Smooth muscle cell (in vitro differentiated cells): Measurements from ENCODE around the gene KRTAP12-4. TPM values are rescaled to one million over a fixed set of nuclear protein-coding genes. Genes with fewer than 3 reads are reported as not detected.

ENCODE experiments used
- DNase-seq: peaks from one replicate; lab custom pipeline; 2025; ENCODE audit not compliant: unreplicated experiment; lab: John Stamatoyannopoulos, UW
- H2AFZ ChIP-seq: fragments of 200-600 bp; sonication (generic); 2 replicates; pipeline ENCODE4 v1.6.0; 2016; ENCODE audit warnings: antibody characterized with exemption, low read depth, mild to moderate bottlenecking
- H3F3A ChIP-seq: fragments of 200-600 bp; sonication (generic); 2 replicates; pipeline ENCODE4 v1.6.0; 2017; ENCODE audit warnings: antibody characterized with exemption, low read depth
- H3K27ac ChIP-seq: fragments of 200-600 bp; sonication (generic); 2 replicates; pipeline ENCODE4 v1.5.1; 2016; ENCODE audit warnings: low read depth, mild to moderate bottlenecking
- H3K27me3 ChIP-seq: fragments of 200-600 bp; sonication (generic); 2 replicates; pipeline ENCODE4 v1.6.1; 2016; ENCODE audit warnings: low read depth, mild to moderate bottlenecking
- H3K36me3 ChIP-seq: fragments of 200-600 bp; sonication (generic); 2 replicates; pipeline ENCODE4 v1.5.1; 2016; ENCODE audit warnings: low read depth
- H3K4me1 ChIP-seq: fragments of 200-600 bp; sonication (generic); 2 replicates; pipeline ENCODE4 v1.5.1; 2016; ENCODE audit warnings: low read depth
- H3K4me2 ChIP-seq: fragments of 200-600 bp; sonication (generic); 2 replicates; pipeline ENCODE4 v1.6.0; 2016; ENCODE audit warnings: mild to moderate bottlenecking
- H3K4me3 ChIP-seq: fragments of 200-600 bp; sonication (generic); 2 replicates; pipeline ENCODE4 v1.5.1; 2016; ENCODE audit warnings: mild to moderate bottlenecking
- H3K79me2 ChIP-seq: fragments of 200-600 bp; sonication (generic); 2 replicates; pipeline ENCODE4 v1.6.0; 2016; ENCODE audit warnings: low read depth, mild to moderate bottlenecking
- H3K9ac ChIP-seq: fragments of 200-600 bp; sonication (generic); 2 replicates; pipeline ENCODE4 v1.6.0; 2016; ENCODE audit warnings: low read depth
- H3K9me3 ChIP-seq: fragments of 200-600 bp; sonication (generic); replicated peaks from 2 replicates; pipeline ENCODE4 v1.5.1; 2016; ENCODE audit warnings: low read depth
- H4K20me1 ChIP-seq: fragments of 200-600 bp; sonication (generic); 2 replicates; pipeline ENCODE4 v1.6.0; 2016; ENCODE audit warnings: low read depth
- WGBS: methylation state at CpG from one replicate; pipeline ENCODE4 v1.1.7; 2016; ENCODE audit warnings: low lambda C conversion rate; 5-methylcytosine and 5-hydroxymethylcytosine counted together
- polyA plus RNA-seq: library from polyadenylated mRNA; unstranded; fragments of >200 nt; fragmentation: Nextera tagmentation; extraction: Ambion mirVana; gene quantifications from 2 replicates; pipeline ENCODE4 v1.2.1, GENCODE V29; 2016
- total RNA-seq: library from RNA; depleted of rRNA; stranded (reverse); fragments of >200 nt; gene quantifications from 2 replicates; pipeline ENCODE4 v1.2.3, GENCODE V29; 2014
- TF ChIP-seq, protein P1 (sequence below): fragments of 200-600 bp; sonication (generic); IDR thresholded peaks from 2 replicates; pipeline ENCODE4 v1.5.1; 2017; ENCODE audit warnings: borderline replicate concordance, mild to moderate bottlenecking, antibody characterized with exemption; ENCODE audit not compliant: insufficient read depth, poor library complexity, severe bottlenecking

KRTAP12-4 gene
- total and polyA plus RNA-seq, 2 experiments from 2014 or later, result not detected

DNA sequence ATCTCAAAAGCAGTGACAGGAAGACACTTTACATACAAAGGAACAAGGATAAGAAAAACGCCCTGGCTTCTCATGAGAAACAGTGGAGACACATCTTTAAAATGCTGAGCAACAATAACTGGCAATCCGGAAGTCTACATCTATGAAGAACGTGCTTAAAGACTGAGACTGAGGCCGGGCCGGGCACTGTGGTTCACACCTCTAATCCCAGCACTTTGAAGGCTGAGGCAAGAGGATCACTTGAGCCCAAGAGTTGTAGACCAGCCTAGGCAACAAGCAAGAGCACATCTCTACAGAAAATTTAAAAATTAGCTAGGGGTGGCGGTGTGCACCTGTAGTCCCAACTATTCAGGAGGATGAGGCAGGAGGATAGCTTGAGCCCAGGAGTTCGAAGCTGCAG is 29.6 kb upstream of the KRTAP12-4 start:
- H3K4me2 ChIP-seq, result no peak overlapping the region
- no peak overlapping the region for H3K4me3 ChIP-seq
- H3K27me3 ChIP-seq, result no peaks in the 10 kb centered on the region
- no peak overlapping the region for H2AFZ ChIP-seq
- no peaks in the 10 kb centered on the region for H3F3A ChIP-seq
- H3K4me1 ChIP-seq, result peaks cover 12% of the 10 kb centered on the region
- WGBS, result 86% methylated on average over 7 of the region's 7 CpGs
- no peak overlapping the region for H3K27ac ChIP-seq
- H4K20me1 ChIP-seq, result no peaks in the 10 kb centered on the region
- no peaks in the 10 kb centered on the region for H3K36me3 ChIP-seq
- no peak for DNase-seq
- TF ChIP-seq, protein P1, sequence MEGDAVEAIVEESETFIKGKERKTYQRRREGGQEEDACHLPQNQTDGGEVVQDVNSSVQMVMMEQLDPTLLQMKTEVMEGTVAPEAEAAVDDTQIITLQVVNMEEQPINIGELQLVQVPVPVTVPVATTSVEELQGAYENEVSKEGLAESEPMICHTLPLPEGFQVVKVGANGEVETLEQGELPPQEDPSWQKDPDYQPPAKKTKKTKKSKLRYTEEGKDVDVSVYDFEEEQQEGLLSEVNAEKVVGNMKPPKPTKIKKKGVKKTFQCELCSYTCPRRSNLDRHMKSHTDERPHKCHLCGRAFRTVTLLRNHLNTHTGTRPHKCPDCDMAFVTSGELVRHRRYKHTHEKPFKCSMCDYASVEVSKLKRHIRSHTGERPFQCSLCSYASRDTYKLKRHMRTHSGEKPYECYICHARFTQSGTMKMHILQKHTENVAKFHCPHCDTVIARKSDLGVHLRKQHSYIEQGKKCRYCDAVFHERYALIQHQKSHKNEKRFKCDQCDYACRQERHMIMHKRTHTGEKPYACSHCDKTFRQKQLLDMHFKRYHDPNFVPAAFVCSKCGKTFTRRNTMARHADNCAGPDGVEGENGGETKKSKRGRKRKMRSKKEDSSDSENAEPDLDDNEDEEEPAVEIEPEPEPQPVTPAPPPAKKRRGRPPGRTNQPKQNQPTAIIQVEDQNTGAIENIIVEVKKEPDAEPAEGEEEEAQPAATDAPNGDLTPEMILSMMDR, result no peak
- no peaks in the 10 kb centered on the region for H3K9me3 ChIP-seq
- H3K79me2 ChIP-seq, result no peaks in the 10 kb centered on the region
- H3K9ac ChIP-seq, result no peak overlapping the region

DNA sequence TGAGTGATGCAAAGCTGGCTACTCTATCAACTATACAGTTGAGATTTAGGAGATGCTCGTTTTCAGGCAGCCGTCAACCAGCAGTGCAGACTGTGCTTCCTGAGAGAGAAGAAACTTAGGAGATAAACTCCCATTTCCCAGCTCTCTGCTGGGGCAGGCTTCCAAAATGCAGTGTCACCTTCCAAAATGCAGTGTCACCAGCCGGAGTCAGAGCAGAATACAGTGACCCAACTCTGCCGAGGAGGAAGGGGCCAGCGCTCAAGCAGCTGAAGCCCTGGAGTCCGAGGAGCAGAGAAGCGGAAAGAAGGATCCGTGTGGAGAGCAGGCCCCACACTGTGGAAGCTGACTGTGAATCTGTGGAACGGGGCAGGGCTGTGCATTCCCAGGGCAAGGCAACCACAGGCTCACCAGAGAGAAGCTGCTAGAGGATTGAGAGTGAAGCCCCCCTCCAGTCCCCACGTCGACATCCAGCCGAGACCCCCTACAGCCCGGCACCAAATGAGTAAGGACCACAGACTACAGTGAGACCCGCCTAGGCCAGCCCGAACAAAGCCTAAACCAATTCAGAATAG is 28.2 kb upstream of the KRTAP12-4 start:
- Histone ChIP-seq H3K79me2 (no peaks in the 10 kb centered on the region), H3K27me3 (no peaks in the 10 kb centered on the region), H3K9ac (no peak overlapping the region), H3F3A (no peaks in the 10 kb centered on the region), H3K4me2 (no peak overlapping the region), H4K20me1 (no peaks in the 10 kb centered on the region), H2AFZ (no peak overlapping the region), H3K36me3 (no peaks in the 10 kb centered on the region), H3K4me1 (peaks cover 12% of the 10 kb centered on the region), H3K9me3 (no peaks in the 10 kb centered on the region), H3K4me3 (no peak overlapping the region), H3K27ac (no peak overlapping the region)
- TF ChIP-seq, protein P1, result no peak
- 87% methylated on average over 15 of the region's 15 CpGs for WGBS
- DNase-seq, result no peak

DNA sequence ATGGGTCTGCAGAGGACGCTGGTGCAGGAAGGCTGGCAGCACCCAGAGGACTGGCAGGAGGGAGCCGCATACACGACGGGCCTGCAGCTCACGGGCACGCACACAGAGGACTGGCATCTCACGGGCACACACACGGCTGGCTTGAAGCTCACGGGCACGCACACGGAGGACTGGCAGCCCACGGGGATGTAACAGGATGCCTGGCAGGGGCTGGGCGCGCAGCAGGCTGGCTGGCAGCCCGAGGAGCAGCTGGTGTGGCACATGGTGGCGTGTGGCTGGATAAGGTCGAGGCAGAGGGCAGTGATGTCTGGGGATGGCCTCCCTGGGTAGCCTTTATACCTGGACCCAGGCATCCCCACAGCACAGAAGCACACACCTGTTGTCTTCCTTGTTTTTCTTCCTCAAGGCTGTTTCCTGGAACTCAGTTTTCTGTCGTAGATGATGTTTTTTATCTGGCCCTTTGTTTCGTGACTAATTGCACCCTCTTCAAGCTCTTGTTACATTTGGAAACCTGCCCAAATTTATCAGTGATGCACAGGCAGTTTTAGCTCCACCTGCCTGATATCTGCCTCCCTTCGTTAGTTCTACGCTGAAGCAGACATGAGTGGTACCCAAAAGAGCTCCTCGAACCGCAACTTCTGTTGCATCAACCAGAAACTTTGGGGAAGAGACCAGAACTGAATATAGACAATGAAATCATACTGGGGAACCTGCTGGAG is 27.6 kb upstream of the KRTAP12-4 start, which contains the start of gene KRTAP12-1:
Gene KRTAP12-1, minus strand, starts transcription at position 303 of the 719 bp plus-strand sequence. Its CDS starts 40 bp downstream, at position 263.
- WGBS, result 88% methylated on average over 23 of the region's 23 CpGs
- DNase-seq, result no peak
- Histone ChIP-seq H3K9ac (no peak within 1 kb of the TSS), H2AFZ (no peak within 1 kb of the TSS), H3K79me2 (no peaks in the 10 kb centered on the region), H3K9me3 (no peaks in the 10 kb centered on the region), H3K4me1 (peaks cover 10% of the 10 kb centered on the region), H3K36me3 (no peaks in the 10 kb centered on the region), H4K20me1 (no peaks in the 10 kb centered on the region), H3K27me3 (no peaks in the 10 kb centered on the region), H3F3A (no peaks in the 10 kb centered on the region), H3K4me3 (no peak within 1 kb of the TSS), H3K4me2 (no peak within 1 kb of the TSS), H3K27ac (no peak within 1 kb of the TSS)
- TF ChIP-seq, protein P1, result no peak
